ENCODE data around the gene IFIT3.

IFIT3 gene

GRCh38 chr10:89307269-89307577 lies 20.6 kb upstream of the IFIT3 start:
- Histone ChIP-seq H3K79me2 (ENCODE audit: low read length) (no peaks in the 10 kb centered on the region), H3K27ac (ENCODE audit: low read length) (no peak overlapping the region), H4K20me1 (ENCODE audit: insufficient read depth, low read length) (no peaks in the 10 kb centered on the region), H3K4me3 (ENCODE audit: low read length) (no peak overlapping the region), H3K9ac (ENCODE audit: low read length) (no peak overlapping the region), H3K27me3 (ENCODE audit: low read depth, low read length) (no peaks in the 10 kb centered on the region), H2AFZ (ENCODE audit: low read depth, low read length) (no peak overlapping the region), H3K36me3 (replicated peaks; ENCODE audit: low read depth, low read length) (no peaks in the 10 kb centered on the region), H3K9me3 (ENCODE audit: insufficient read depth, low read length) (no peaks in the 10 kb centered on the region), H3K4me1 (ENCODE audit: low read length) (peaks cover 11% of the 10 kb centered on the region), H3K4me2 (ENCODE audit: low read length) (no peak overlapping the region)
- TF ChIP-seq EZH2phosphoT487 (IDR thresholded peaks at IDR 0.05; ENCODE audit: low read depth): no peak
- TF ChIP-seq, protein P1, sequence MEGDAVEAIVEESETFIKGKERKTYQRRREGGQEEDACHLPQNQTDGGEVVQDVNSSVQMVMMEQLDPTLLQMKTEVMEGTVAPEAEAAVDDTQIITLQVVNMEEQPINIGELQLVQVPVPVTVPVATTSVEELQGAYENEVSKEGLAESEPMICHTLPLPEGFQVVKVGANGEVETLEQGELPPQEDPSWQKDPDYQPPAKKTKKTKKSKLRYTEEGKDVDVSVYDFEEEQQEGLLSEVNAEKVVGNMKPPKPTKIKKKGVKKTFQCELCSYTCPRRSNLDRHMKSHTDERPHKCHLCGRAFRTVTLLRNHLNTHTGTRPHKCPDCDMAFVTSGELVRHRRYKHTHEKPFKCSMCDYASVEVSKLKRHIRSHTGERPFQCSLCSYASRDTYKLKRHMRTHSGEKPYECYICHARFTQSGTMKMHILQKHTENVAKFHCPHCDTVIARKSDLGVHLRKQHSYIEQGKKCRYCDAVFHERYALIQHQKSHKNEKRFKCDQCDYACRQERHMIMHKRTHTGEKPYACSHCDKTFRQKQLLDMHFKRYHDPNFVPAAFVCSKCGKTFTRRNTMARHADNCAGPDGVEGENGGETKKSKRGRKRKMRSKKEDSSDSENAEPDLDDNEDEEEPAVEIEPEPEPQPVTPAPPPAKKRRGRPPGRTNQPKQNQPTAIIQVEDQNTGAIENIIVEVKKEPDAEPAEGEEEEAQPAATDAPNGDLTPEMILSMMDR (IDR thresholded peaks at IDR 0.05; ENCODE audit: low read depth, low read length): no peak

GRCh38 chr10:89308266-89308665 lies 19.5 kb upstream of the IFIT3 start:
- Histone ChIP-seq H3K27ac (ENCODE audit: low read length) (no peak overlapping the region), H2AFZ (ENCODE audit: low read depth, low read length) (no peak overlapping the region), H4K20me1 (ENCODE audit: insufficient read depth, low read length) (no peaks in the 10 kb centered on the region), H3K36me3 (replicated peaks; ENCODE audit: low read depth, low read length) (no peaks in the 10 kb centered on the region), H3K4me3 (ENCODE audit: low read length) (no peak overlapping the region), H3K27me3 (ENCODE audit: low read depth, low read length) (no peaks in the 10 kb centered on the region), H3K9me3 (ENCODE audit: insufficient read depth, low read length) (no peaks in the 10 kb centered on the region), H3K9ac (ENCODE audit: low read length) (no peak overlapping the region), H3K4me1 (ENCODE audit: low read length) (peaks cover 5% of the 10 kb centered on the region), H3K79me2 (ENCODE audit: low read length) (no peaks in the 10 kb centered on the region), H3K4me2 (ENCODE audit: low read length) (no peak overlapping the region)
- no peak for TF ChIP-seq EZH2phosphoT487 (IDR thresholded peaks at IDR 0.05; ENCODE audit: low read depth)
- TF ChIP-seq, protein P1 (IDR thresholded peaks at IDR 0.05; ENCODE audit: low read depth, low read length): no peak

GRCh38 chr10:89308736-89309135 lies 19.1 kb upstream of the IFIT3 start:
- Histone ChIP-seq H3K9ac (ENCODE audit: low read length) (no peak overlapping the region), H3K4me3 (ENCODE audit: low read length) (no peak overlapping the region), H2AFZ (ENCODE audit: low read depth, low read length) (no peak overlapping the region), H3K4me2 (ENCODE audit: low read length) (no peak overlapping the region), H3K36me3 (replicated peaks; ENCODE audit: low read depth, low read length) (no peaks in the 10 kb centered on the region), H3K4me1 (ENCODE audit: low read length) (peaks cover 5% of the 10 kb centered on the region), H3K27me3 (ENCODE audit: low read depth, low read length) (no peaks in the 10 kb centered on the region), H3K9me3 (ENCODE audit: insufficient read depth, low read length) (no peaks in the 10 kb centered on the region), H3K27ac (ENCODE audit: low read length) (no peak overlapping the region), H3K79me2 (ENCODE audit: low read length) (no peaks in the 10 kb centered on the region), H4K20me1 (ENCODE audit: insufficient read depth, low read length) (no peaks in the 10 kb centered on the region)
- no peak for TF ChIP-seq EZH2phosphoT487 (IDR thresholded peaks at IDR 0.05; ENCODE audit: low read depth)
- TF ChIP-seq, protein P1 (IDR thresholded peaks at IDR 0.05; ENCODE audit: low read depth, low read length): no peak

DNA sequence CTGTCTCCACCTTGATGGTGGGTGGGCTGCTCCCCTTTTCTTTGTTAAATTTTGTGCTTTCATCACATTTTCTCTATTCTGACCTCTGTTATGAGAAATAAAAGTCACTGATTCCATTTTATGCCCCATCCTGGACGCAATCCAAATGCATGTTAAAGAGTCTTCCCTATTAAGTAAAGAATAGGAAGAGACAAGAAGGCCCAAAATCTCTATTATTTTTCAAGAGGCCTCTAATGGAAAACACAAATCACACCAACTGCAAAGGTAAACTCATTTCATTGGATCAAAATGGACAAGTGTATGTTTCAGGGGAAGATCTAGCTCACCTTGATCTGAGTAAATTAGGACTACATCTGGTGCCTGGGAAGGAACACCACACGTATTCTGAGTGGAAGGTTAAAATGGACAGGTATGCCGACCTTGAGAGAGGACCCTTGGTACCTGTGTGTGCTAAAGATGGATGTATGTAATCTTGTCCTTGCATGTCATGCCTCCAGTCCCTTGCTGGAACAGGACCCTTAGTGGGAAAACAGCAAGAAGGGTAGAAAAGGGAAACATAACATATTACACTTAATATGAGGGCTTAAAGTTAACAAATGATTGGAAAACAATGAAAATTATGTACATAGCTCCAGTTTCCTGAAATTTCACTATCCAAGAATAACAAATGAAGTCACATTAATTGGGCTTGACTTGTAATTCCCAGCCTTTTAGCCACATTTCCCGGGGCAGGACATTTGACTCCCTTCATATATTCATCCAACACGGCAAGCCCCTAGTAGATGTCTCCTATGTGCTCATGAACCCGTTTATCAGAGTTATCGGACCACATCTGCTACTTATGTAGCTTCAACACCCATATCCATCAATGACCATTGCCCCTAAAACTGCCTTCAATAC lies 18.4 kb upstream of the IFIT3 start:
- peaks cover 5% of the 10 kb centered on the region for H3K4me1 ChIP-seq (ENCODE audit: low read length)
- H3K79me2 ChIP-seq (ENCODE audit: low read length): no peaks in the 10 kb centered on the region
- no peak overlapping the region for H3K4me3 ChIP-seq (ENCODE audit: low read length)
- H2AFZ ChIP-seq (ENCODE audit: low read depth, low read length): no peak overlapping the region
- H3K9me3 ChIP-seq (ENCODE audit: insufficient read depth, low read length): no peaks in the 10 kb centered on the region
- no peaks in the 10 kb centered on the region for H3K27me3 ChIP-seq (ENCODE audit: low read depth, low read length)
- no peak for TF ChIP-seq EZH2phosphoT487 (IDR thresholded peaks at IDR 0.05; ENCODE audit: low read depth)
- TF ChIP-seq, protein P1 (IDR thresholded peaks at IDR 0.05; ENCODE audit: low read depth, low read length): no peak
- H4K20me1 ChIP-seq (ENCODE audit: insufficient read depth, low read length): no peaks in the 10 kb centered on the region
- no peaks in the 10 kb centered on the region for H3K36me3 ChIP-seq (replicated peaks; ENCODE audit: low read depth, low read length)
- H3K9ac ChIP-seq (ENCODE audit: low read length): no peak overlapping the region
- H3K4me2 ChIP-seq (ENCODE audit: low read length): no peak overlapping the region
- H3K27ac ChIP-seq (ENCODE audit: low read length): no peak overlapping the region
